ENCODE data around the gene MOV10L1.

MOV10L1 gene

GRCh38 chr22:50053861-50054260 is 35.9 kb upstream of the MOV10L1 start:
- Histone ChIP-seq H2AFZ (no peak overlapping the region), H3K79me2 (no peaks in the 10 kb centered on the region), H3K4me2 (ENCODE audit: low read length) (no peak overlapping the region), H3K9me3 (ENCODE audit: control insufficient read depth, low read length) (no peaks in the 10 kb centered on the region), H3K9ac (no peak overlapping the region), H3K27ac (no peak overlapping the region), H3K4me3 (ENCODE audit: low read depth, low read length) (no peak overlapping the region), H3K27me3 (ENCODE audit: control insufficient read depth, insufficient read depth, low read length) (no peaks in the 10 kb centered on the region), H3K4me1 (peaks cover under 1% of the 10 kb centered on the region), H3K36me3 (ENCODE audit: control insufficient read depth, insufficient read depth, low read length) (no peaks in the 10 kb centered on the region)
- no peak for TF ChIP-seq CTCF (IDR thresholded peaks at IDR 0.05)

GRCh38 chr22:50056214-50056972 is 33.4 kb upstream of the MOV10L1 start:
- H3K27ac ChIP-seq = no peak overlapping the region
- no peaks in the 10 kb centered on the region for H3K79me2 ChIP-seq
- no peaks in the 10 kb centered on the region for H3K9me3 ChIP-seq (ENCODE audit: control insufficient read depth, low read length)
- H3K4me2 ChIP-seq (ENCODE audit: low read length) = no peak overlapping the region
- no peak for TF ChIP-seq CTCF (IDR thresholded peaks at IDR 0.05)
- H3K27me3 ChIP-seq (ENCODE audit: control insufficient read depth, insufficient read depth, low read length) = no peaks in the 10 kb centered on the region
- H2AFZ ChIP-seq = no peak overlapping the region
- H3K9ac ChIP-seq = no peak overlapping the region
- H3K4me3 ChIP-seq (ENCODE audit: low read depth, low read length) = no peak overlapping the region
- peaks cover 2% of the 10 kb centered on the region for H3K4me1 ChIP-seq
- no peaks in the 10 kb centered on the region for H3K36me3 ChIP-seq (ENCODE audit: control insufficient read depth, insufficient read depth, low read length)

- H3K36me3 ChIP-seq (ENCODE audit: control insufficient read depth, insufficient read depth, low read length) = no peaks in the 10 kb centered on the region
- H3K27me3 ChIP-seq (ENCODE audit: control insufficient read depth, insufficient read depth, low read length) = no peaks in the 10 kb centered on the region
- H3K4me2 ChIP-seq (ENCODE audit: low read length) = no peak overlapping the region
- no peaks in the 10 kb centered on the region for H3K79me2 ChIP-seq
- H3K9me3 ChIP-seq (ENCODE audit: control insufficient read depth, low read length) = no peaks in the 10 kb centered on the region
- H3K4me1 ChIP-seq = peaks cover 2% of the 10 kb centered on the region
- no peak overlapping the region for H3K9ac ChIP-seq
- H2AFZ ChIP-seq = no peak overlapping the region
- no peak for TF ChIP-seq CTCF (IDR thresholded peaks at IDR 0.05)
- H3K4me3 ChIP-seq (ENCODE audit: low read depth, low read length) = no peak overlapping the region
- no peak overlapping the region for H3K27ac ChIP-seq
Measured at GRCh38 chr22:50057278-50058060, 32.3 kb upstream of the MOV10L1 start.

- Histone ChIP-seq H3K4me3 (ENCODE audit: low read depth, low read length) (peak within 1 kb of the TSS; percentile 49), H2AFZ (peak within 1 kb of the TSS; percentile 72), H3K9ac (no peak within 1 kb of the TSS), H3K4me2 (ENCODE audit: low read length) (peak within 1 kb of the TSS; percentile 62), H3K9me3 (ENCODE audit: control insufficient read depth, low read length) (no peaks in the 10 kb centered on the region), H3K27me3 (ENCODE audit: control insufficient read depth, insufficient read depth, low read length) (no peaks in the 10 kb centered on the region), H3K79me2 (no peaks in the 10 kb centered on the region), H3K4me1 (peaks cover 2% of the 10 kb centered on the region), H3K27ac (peak within 1 kb of the TSS; percentile 19), H3K36me3 (ENCODE audit: control insufficient read depth, insufficient read depth, low read length) (no peaks in the 10 kb centered on the region)
- no peak for TF ChIP-seq CTCF (IDR thresholded peaks at IDR 0.05)
Measured at GRCh38 chr22:50058061-50058905, 31.5 kb upstream of the MOV10L1 start, which contains the start of gene TTLL8. TSS of gene TTLL8 (minus strand) at chr22:50058298.

Data from parathyroid adenoma (tissue), 2 donors.